Effector CD4-positive, alpha-beta T cell (primary cell): ENCODE results near the gene SPPL3.

Experiments used
- DNase-seq: peaks from one replicate; pipeline ENCODE4 v3.0.0-alpha.2; 2020

The SPPL3 gene

DNA sequence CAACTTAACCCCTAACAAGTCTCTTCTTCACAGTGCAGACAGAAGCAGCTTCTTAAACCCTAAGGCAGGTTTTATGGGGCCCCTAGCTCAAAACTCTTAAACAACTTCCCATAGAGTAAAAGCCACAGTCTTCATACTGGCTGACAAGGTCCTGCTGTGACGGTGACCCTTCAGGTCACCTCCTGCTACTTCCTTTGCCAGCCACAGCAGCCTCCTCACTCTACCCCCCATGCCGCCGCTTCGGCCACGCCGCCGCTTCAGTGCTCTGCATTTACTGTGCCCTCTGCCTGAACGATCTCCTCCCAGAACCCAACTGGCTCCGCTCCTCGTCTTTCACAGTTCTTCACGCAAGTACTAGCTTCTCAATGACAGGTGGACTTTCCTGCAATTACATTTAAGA lies 133.1 kb downstream of the SPPL3 start:
- DNase-seq, result no peak

DNA sequence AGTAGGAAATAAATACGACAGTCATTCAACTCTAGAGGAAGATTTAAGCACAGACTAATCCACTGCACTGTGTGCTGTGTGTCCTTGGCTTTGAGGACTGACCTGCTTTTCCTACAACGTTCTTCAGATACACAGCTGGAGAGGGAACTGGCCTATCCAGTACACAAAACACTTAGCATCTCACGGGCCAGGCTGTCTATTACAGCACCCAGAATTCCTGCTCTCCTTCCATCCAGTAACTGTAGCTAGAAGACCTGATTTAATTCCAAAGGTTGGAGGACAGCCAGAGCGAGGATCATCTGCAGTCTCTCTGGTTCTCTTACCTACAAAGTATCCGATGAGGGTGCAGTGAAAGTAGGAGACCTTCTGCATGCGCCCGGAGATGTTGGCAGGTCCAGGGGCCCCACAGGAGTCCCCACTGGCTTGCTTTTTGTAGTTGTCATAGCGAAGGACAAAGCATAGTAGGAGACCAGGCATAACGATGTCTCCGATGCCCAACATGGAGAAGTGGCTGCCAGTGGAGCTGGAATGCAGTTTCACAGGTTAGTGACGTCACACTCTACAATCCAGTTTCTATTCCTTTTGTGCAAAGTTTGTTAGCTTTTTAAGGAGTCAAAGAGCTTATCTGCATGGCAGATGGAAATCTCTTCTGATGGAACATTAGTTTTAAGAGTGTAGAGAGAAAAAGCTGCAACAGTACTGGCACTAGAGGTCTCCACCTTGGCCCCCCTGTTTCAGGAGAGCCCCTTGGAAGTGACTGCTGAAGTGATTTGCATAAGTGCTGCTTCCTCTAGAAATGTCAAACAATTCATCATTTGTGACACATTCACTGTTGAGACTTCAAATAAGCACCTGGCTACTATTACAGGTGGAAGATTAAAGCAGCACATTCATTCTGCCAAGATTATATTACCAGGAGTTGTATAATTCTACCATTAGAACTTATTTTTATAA lies 136.8 kb downstream of the SPPL3 start:
- DNase-seq, result no peak

DNA sequence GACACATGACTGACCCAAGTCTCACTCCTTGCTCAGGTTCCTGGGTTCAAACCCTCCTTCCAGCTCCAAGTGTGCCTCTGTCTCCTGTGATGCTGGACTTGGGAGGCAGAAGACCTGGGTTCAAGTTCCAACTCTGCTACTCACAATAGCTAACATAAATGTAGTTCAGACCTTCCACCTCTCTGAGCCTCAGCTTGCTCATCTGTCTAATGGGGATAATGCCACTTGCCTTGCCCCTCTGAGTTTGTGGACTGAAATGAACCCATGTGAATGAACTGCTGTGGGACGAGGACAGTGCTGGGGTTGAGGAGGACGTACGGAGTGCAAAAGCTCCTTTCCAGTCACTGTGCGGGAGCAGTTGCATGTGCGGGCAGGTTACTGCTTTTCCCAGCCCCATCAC lies 137.6 kb downstream of the SPPL3 start:
- DNase-seq, result no peak

DNA sequence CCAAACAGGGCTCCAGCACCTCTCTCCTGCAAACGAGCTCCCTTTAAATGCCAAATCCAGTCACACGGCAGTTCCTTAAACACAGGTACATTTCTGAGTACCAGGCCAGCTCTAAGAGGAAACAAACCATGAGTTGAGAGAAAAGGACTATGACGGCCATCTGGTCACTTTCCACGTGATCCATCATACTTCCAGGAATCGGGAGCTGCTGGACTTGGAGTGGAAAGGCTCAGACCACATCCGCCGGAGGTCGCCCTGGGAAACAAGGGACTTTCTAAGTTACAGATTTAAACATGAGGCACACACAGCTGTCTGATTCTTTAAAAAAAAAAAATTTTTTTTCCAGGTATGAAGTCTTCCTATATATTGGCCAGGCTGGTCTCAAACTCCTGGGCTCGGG lies 139.3 kb downstream of the SPPL3 start:
- no peak for DNase-seq

DNA sequence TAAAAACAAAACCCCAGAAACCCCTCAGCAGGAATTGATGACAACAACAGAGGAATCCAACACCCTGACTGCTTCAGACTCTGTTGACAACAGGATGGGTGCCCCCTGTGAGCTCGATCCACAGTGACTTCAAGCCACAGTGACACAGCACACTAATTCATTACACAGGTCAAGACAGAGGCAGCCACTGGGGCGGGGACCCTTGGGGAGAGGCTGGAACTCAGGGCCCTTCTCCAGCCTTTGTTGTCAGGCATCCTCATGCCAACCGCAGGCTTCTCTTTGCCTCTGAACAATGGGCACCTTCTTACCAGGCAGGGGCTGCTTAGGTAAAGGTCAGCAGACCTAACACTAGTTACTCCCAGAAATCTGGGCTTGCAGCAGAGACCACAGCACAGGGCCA lies 140.9 kb downstream of the SPPL3 start:
- DNase-seq, result no peak

DNA sequence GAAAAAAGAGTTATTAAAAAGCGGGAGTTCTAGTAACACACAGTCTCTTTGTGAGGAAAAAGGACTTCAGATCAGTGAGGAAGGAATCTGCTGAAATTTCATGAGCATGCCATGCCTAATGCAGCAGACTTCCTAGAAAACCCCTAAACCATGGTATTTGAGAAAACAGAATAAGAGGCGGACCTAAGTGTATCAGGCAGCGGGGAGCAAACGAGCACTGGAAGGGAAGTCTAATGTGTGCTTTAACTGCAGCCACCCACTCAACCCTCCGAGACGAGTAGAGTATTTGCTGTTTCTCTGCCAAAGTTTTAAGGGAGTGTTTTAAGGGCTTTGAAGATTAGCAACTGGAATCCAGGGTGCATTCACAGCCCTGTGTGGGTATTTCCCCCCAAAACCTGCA lies 142.1 kb downstream of the SPPL3 start:
- no peak for DNase-seq

DNA sequence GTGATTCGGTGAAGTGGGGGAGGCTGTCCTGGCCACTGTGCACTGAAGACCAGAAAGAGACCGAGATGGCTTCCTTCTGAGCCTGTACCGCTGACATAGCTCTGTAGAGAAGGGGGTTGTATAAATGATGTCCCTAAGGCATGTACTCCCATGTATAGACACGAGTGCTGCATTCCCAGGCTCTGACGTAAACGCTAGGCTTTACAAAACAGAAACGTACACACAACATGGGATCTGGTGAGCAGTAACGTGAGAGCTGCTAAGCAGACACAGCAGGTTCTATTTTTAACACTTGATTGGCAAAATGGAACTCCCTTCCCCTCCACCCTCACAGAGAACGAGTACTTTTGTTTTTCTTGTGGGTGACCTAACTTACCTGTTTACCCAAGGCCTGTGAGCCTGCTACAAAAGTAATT lies 142.6 kb downstream of the SPPL3 start:
- no peak for DNase-seq

DNA sequence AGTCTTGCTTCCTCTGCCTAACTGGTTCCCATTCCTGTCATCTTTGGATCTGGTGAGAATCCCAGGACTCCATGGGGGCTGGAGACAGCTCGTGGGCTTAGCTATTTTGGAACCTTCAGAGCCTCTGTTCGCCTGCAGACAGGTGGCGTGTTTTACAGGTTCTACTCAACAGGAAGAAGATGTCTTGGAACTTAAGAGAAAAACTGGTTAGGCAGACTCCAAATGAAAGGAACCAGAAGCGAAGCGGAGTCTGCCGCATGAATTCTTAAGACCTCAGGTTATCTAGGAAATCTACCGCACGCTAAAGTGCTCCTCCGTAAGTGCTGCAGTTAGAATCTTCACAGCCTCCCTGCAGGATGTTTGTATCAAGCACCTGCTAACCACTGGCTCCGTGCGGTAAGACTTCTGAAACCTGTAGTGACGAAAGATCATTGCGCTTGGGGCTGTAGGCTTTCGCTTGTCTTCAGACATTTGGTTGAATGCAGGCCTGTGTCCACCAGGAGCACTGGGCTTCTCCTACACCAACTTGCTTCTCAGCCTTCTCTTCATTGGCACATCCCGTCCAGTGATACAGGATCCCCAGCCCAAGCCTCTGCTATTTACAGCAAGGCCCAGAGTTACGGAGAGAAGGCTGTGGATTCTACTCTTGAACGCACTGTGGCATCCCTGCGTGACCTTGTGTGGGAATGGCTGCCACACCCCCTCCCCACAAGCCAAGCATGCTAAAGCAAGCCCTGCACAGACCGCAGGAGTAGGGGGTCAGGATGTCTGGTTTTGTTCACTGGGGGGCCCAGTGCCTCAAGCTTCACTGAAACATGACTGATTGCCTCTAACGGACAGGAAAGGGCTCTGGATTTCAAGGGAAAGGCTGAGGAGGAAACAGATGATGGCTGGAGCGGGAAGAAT lies 143.6 kb downstream of the SPPL3 start:
- no peak for DNase-seq

DNA sequence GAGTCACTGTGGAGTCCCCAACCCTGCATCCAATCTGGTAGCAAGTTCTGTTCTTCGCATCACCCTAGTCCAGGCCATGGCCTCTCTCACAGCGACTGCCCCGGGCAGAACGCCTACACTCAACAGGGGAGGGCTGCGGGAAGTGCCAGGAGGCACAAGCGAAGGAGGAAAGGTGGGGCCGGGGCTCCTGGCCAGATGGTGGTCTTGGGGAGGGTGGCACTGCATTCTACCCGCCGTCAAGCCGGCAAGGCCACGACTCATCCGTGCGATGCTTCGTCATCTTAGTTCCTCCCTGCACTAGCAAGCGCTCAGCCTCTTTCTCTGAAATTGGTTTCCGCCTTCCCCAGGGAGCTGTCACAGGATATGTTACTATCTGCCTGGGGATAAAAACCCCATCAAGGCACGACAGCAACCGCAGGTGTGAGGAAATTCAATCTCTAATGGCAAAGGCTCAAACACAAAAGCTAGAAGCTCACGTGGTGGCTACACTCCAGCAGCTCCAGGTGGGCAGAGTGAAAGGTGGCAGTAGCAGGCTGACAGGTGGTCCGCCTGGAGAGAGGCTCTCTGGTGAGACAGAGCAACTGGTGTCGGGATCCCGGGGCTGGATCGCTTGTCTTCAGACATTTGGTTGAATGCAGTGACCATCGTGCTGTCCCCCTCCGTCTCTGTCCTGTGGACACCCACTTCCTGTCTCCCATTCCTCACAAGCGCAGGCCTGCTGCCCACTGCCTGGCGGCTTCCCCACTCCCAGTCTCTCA lies 144.4 kb downstream of the SPPL3 start:
- DNase-seq, result no peak

DNA sequence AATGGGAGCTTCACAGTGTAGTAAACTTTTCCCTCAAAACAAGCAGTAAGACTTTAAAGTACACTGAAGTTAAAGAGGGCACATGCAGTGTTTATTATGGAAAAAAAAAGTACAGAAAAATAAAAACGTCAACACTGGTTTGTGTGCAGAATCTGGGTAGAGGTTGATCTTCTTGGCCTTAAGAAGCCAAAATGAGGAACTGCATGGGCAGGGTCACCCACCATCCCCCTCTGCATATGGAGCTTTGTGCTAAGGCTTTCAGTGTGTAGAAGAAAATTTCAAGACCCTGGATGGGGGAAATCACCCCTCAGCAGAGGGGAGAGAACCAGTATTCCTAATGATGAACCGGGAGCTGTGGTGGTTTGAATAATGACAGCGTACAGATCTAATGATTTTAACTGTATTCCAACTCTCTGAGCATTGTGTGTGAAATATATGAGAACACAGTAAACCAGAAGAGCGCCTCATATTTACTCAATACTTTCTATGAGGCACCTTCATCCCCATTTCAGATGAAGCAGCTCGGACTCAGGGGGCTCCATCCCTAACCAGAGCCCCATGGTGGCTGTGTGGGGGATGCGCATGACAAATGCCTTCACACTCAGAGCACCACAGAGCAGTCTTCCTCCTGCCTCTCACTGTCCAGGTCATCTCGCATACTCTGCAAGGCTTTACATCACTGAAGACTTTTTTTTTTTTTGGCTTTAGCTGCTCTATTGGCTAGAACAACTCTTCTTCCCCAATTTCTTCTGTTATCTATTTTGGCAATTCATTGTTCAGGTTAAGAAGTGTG lies 145.2 kb downstream of the SPPL3 start:
- no peak for DNase-seq

DNA sequence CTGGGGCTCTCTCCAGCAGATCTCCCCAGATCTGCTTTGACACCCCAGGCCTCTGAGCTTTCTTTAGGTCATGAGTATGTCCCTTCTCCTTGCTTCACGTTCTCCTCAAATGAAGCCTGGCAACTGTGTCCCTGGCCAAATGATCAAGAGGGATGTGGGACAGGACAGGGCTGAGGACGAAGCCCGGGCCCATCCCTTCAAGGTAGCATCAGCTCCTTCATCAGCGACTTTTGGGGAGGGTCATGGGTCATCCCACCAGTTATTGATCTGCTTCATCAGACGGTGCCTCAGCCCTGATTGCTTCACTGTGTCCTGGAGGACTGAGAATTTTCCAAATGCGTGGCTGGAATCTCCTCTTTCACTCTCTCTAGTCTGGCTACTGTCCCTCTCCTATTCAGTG lies 146.2 kb downstream of the SPPL3 start:
- no peak for DNase-seq

DNA sequence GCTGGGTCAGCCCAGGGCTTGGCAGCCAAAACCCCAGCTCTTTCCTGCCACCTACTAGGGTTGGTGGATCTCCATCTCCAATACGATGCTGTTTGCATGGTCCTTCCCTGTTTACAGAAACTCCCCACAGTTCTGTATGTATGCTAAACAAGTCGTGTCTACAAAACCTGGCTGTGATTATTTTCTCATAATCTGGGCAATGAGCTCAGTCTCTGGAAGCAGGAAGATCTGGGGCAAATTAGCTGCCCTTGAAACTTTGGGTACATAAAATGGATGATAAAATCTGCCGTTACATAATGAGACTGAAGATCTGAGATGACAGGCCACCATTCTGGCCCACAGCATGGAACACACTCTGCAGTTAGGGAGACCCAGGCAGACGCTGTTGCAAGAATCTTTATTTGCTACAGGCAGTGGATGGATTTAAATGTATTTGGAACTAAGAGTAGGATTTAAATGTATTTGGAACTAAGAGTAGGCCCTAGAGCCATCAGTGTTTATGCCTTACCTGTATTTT lies 146.9 kb downstream of the SPPL3 start:
- DNase-seq, result no peak

DNA sequence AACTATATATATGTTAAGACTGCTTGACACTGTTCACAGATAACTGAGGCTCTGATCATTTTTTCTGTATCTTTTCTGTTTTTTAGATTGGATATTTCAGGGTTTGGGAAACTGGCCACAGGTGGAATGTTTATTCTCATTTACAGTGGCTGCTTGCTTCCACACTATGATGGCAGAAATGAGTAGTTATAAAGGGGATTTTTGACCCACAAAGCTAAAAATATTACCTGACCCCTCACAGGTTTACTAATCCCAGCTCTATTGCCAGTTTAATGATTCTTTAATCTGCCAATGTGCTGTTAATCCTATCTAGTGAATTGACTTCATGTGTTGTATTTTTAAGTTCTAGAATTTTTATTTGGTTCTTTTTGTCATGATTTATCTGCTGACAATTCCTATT lies 148.9 kb downstream of the SPPL3 start:
- DNase-seq, result no peak

DNA sequence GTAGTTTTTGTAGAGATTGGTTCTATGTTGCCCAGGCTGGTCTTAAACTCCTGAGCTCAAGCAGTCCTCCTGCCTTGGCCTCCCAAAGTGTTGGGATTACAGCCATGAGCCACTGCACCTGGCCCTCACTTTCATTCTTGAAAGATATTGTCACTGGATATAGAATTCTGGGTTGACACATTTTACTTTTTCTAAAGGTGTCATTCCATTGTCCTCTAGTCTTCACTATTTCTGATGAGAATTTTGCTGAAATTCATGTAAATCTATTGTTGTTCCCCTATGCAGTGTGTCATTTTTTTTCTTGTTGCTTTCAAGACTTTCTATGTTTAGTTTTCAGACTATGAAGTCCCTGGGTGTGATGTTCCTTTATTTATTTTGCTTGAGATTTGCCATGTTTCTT lies 149.4 kb downstream of the SPPL3 start:
- no peak for DNase-seq

DNA sequence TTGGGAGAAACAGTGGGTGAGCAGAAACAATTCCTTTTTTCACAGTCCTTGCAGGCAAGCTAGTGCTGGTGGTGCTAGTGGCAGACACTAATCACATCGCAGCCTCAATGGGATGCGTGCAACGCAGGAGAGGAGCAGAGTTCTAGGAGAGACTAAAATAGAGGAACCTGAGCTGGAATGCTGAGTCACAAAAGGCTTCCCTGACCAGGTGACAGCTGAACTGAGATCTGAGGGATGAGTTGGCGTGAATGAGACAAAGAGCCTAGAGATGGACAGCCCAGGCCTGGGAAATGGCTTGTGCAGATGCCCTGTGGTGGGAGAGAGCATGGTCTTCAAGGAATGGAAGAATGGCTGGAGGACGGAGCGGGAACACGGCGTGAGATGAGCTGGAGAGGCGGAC lies 152.8 kb downstream of the SPPL3 start:
- DNase-seq, result no peak

DNA sequence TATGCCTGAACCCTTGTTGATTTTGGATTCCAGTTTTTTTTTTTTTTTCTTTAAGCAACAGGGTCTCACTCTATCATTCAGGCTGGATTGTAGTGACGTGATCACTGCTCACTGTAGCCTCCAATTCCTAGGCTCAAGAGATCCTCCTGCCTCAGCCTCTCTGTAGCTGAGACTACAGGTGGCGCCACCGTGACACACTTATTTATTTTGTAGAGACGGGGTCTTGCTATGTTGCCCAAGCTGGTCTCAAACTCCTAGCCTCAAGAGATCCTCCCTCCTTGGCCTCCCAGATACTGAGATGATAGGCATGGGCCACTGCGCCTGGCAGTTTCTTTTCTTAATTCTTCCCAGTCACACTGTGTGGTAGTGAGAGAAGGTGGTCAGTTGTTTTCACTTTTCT lies 153.4 kb downstream of the SPPL3 start:
- no peak for DNase-seq

DNA sequence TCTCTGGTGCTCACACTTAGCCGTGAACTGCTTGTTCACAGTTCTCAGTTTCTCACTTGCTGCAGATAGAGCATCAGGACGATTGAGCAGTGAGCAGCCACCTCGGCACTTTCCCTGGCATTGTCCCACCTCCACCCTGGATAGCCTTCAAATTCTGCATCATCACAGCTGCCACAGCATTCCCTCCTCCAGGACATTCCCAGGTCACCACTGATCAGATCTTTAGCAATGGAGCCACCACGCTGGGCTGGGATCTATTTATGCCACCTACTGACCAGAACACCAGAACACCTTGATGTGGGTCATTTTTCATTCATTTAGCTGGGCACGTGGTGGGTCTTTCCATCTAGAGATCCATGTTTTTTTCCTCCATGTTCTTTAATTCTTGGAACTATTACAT lies 154.9 kb downstream of the SPPL3 start:
- DNase-seq, result no peak

DNA sequence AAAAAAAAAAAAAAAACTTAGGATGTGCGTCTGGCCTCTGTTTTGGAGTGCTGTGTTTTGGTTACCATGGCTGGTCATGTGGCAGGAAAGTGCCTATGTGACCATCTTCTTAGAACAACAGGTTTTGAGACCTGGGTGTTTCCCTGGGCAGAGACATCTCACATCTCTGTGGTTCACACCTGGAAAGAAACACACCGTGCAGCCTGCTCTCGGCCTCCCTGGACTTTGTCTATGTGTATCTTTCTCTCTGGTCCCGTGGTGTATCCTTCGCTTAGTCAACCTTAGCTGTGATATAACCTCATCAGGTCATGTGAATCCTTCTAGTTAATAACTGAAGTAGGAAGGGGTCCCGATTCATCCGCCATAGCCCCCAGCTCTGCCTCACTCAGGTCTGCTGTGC lies 155.9 kb downstream of the SPPL3 start:
- DNase-seq, result no peak

DNA sequence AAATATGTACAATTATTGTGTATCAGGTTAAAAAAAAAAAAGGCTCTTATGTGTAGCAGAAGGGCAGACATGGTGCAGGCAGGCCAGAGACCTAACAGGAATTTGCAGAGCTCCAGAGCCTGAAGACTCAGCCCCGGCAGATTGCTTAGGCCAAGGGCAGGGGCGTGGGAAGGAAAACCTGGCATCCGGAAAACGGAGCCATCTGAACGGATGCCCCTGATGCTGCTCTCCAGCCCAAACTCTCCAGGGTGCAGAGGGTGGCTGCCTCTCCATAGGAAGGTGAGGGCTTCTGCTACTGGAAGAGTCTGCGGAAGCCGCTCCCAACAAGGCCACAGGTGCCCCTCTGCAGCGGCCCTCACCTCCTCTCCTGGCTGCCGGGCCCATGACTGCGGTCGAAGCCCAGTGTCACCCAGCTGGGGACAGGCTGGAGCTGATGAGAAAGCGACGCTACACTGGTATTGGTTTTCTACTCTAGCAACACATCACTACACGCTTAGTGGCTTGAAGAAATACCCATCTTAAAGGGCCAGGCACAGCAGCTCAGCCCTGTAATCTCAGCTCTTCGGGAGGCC lies 159.2 kb downstream of the SPPL3 start:
- DNase-seq, result no peak

DNA sequence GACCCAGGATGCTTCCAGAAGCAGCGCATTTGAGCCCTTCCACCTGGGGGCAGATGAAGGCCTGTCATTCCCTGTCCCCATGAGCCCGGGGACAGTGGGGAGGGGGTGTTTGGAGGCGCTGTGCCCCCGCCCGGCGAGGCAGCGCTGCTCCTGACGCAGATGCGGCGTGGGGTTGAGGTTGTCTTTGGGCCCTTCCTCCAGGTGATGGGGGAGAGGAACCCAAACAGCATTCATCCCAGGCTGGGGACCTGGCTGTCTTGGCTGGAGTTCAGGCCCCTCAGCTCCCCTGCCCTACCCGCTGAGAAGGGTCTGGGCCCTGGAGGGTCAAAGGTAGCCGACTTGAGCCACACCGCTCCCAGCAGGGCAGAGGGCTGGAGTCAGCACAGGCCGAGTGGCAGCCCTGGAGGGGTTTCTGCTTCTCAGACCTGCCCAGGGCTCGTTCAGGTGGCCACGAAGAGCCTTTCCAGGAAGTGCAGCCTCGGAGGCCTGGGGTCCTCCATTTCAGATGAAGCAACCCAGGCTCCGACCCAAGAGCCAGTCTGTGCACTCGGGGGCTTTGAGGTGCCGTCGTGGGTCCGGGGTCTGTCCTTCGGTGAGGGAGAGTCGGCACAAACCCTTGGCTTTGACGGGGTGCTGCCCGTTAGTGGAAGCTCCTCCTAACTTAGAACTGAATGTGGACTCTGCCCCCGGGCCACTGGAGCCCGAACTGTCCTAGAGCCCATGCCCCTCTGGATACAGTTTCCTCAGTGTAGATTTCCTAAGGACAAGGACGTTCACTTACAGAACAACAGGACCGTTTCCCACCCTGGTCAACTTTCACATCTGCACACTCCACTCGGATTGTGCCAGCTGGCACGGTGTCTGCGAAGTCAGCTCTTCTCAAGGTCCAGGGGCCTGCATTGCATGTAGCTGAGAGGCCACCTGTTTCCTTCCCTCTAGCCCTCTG lies 162.4 kb downstream of the SPPL3 start:
- no peak for DNase-seq
